Liver (tissue), 3 donors: ENCODE data around the gene PNPLA1.

Experiments used
- SP1 ChIP-seq: IDR thresholded peaks from 2 replicates; pipeline ENCODE4 v1.6.1; 2018; ENCODE audit warnings: antibody characterized with exemption, mild to moderate bottlenecking
- TF ChIP-seq, protein P1 (sequence below): fragments of 150-350 bp; IDR thresholded peaks from 2 replicates; pipeline ENCODE4 v1.5.1; 2017; ENCODE audit warnings: improper control_type of control experiment, low read depth, low read length; ENCODE audit not compliant: missing input control
- donor health status: healthy.
- donor health status: healthy.

DNA sequence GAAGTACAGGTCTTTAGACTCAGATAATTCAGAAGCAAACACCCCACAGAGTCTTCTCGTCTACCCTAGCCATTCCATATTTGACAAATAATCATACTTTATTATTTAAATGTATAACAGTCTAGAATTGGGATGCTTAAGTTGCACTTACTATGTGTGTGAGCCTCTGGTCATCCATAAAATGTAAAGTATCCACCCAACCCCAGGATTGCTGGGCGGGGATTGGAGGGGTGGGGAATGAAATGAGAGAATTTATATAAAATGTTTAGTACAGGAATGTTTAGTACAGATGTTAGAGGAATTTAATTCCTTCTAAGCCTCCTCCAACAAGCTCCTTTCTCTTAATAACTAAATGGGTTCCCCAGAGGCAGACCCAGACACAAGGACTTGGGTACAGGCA, 50.0 kb downstream of the PNPLA1 start:
- TF ChIP-seq, protein P1, sequence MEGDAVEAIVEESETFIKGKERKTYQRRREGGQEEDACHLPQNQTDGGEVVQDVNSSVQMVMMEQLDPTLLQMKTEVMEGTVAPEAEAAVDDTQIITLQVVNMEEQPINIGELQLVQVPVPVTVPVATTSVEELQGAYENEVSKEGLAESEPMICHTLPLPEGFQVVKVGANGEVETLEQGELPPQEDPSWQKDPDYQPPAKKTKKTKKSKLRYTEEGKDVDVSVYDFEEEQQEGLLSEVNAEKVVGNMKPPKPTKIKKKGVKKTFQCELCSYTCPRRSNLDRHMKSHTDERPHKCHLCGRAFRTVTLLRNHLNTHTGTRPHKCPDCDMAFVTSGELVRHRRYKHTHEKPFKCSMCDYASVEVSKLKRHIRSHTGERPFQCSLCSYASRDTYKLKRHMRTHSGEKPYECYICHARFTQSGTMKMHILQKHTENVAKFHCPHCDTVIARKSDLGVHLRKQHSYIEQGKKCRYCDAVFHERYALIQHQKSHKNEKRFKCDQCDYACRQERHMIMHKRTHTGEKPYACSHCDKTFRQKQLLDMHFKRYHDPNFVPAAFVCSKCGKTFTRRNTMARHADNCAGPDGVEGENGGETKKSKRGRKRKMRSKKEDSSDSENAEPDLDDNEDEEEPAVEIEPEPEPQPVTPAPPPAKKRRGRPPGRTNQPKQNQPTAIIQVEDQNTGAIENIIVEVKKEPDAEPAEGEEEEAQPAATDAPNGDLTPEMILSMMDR: no peak
- no peak for TF ChIP-seq SP1
